ENCODE data around the gene VPS13C. TPM values are rescaled to one million over a fixed set of nuclear protein-coding genes. Genes with fewer than 3 reads are reported as not detected.

The VPS13C gene
- total and polyA plus RNA-seq, 8 donors = 5.4 to 207 (median 89.4) TPM

DNA sequence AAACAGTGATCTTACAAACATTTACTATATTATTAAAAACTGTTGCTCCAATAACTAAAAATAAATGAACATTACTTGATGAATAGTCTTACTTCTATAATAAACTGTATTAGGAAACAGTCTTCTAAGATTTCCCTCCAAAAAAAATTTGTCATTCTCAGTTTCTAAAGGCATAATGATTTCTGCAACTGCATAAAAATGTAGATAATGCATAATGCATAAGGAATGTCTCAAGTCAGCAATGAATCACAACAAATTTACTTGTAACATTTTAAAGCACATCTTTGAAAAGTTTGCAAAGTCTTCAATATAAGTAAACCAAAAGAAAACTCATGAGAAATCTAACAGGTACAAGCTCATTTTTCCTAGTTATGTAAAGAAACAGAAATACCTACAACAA lies 113.5 kb downstream of the VPS13C start:
- DNase-seq = no peak
- intact Hi-C loops (cut with DNase I; ENCODE audit: low total_unique reads) = no loop called here
- Histone ChIP-seq H3K9me3 (no peaks in the 10 kb centered on the region), H3K4me1 (no peaks in the 10 kb centered on the region), H3K4me3 (no peak overlapping the region), H3K27me3 (no peaks in the 10 kb centered on the region), H3K36me3 (peaks cover 14 to 91% (median 80%) of the 10 kb centered on the region in 4 donors), H3K27ac (no peak overlapping the region)
- TF ChIP-seq, protein P1, sequence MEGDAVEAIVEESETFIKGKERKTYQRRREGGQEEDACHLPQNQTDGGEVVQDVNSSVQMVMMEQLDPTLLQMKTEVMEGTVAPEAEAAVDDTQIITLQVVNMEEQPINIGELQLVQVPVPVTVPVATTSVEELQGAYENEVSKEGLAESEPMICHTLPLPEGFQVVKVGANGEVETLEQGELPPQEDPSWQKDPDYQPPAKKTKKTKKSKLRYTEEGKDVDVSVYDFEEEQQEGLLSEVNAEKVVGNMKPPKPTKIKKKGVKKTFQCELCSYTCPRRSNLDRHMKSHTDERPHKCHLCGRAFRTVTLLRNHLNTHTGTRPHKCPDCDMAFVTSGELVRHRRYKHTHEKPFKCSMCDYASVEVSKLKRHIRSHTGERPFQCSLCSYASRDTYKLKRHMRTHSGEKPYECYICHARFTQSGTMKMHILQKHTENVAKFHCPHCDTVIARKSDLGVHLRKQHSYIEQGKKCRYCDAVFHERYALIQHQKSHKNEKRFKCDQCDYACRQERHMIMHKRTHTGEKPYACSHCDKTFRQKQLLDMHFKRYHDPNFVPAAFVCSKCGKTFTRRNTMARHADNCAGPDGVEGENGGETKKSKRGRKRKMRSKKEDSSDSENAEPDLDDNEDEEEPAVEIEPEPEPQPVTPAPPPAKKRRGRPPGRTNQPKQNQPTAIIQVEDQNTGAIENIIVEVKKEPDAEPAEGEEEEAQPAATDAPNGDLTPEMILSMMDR (IDR thresholded peaks at IDR 0.05) = no peak
- no peak for TF ChIP-seq POLR2A (IDR thresholded peaks at IDR 0.05)

DNA sequence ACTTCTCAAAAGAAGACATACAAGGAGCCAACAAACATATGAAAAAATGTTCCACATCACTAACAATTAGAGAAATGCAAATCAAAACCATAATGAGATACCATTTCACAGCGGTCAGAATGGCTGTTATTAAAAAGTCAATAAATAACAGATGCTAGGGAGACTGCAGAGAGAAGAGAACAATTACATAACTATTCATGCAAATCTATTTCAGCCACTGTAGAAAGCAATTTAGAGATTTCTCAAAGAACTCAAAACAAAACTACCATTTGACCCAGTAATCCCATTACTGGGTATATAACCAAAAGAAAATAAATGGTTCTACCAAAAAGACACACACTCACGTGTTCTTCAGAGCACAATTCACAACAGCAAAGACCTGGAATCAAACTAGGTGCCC lies 116.3 kb downstream of the VPS13C start:
- Histone ChIP-seq H3K4me1 (no peaks in the 10 kb centered on the region), H3K27me3 (no peaks in the 10 kb centered on the region), H3K4me3 (no peak overlapping the region), H3K9me3 (no peaks in the 10 kb centered on the region), H3K27ac (no peak overlapping the region), H3K36me3 (peaks cover 23 to 93% (median 83%) of the 10 kb centered on the region in 4 donors)
- intact Hi-C loops (cut with DNase I; ENCODE audit: low total_unique reads) = no loop called here
- TF ChIP-seq EP300 (IDR thresholded peaks at IDR 0.05) = no peak
- TF ChIP-seq, protein P1 (IDR thresholded peaks at IDR 0.05) = no peak
- TF ChIP-seq POLR2AphosphoS5 (IDR thresholded peaks at IDR 0.05) = no peak
- TF ChIP-seq POLR2A (IDR thresholded peaks at IDR 0.05) = no peak
- 95 to 100% (median 98%) methylated on average over 2 of the region's 2 CpGs for WGBS, 5 donors
- DNase-seq = no peak

- Histone ChIP-seq H3K4me3 (no peak overlapping the region), H3K27ac (no peak overlapping the region), H3K9me3 (no peaks in the 10 kb centered on the region), H3K27me3 (no peaks in the 10 kb centered on the region), H3K36me3 (peaks cover 9 to 86% (median 64%) of the 10 kb centered on the region in 4 donors), H3K4me1 (no peaks in the 10 kb centered on the region)
- intact Hi-C loops (cut with DNase I; ENCODE audit: low total_unique reads) = no loop called here
- TF ChIP-seq, protein P1 (IDR thresholded peaks at IDR 0.05) = no peak
- no peak for TF ChIP-seq POLR2A (IDR thresholded peaks at IDR 0.05)
- no peak for TF ChIP-seq POLR2AphosphoS5 (IDR thresholded peaks at IDR 0.05)
- TF ChIP-seq EP300 (IDR thresholded peaks at IDR 0.05) = no peak
- no peak for DNase-seq
- 49 to 83% (median 65%) methylated on average over 1 of the region's 1 CpG for WGBS, 5 donors
Measured at GRCh38 chr15:61938249-61938648, 122.0 kb downstream of the VPS13C start.

GRCh38 chr15:61936528-61937195 lies 123.6 kb downstream of the VPS13C start:
- Histone ChIP-seq H3K27ac (no peak overlapping the region), H3K36me3 (peaks cover 9 to 91% (median 63%) of the 10 kb centered on the region in 4 donors), H3K4me1 (no peaks in the 10 kb centered on the region), H3K27me3 (no peaks in the 10 kb centered on the region), H3K4me3 (no peak overlapping the region), H3K9me3 (no peaks in the 10 kb centered on the region)
- TF ChIP-seq POLR2A (IDR thresholded peaks at IDR 0.05) (no peak), POLR2AphosphoS5 (IDR thresholded peaks at IDR 0.05) (no peak), EP300 (IDR thresholded peaks at IDR 0.05) (no peak)
- TF ChIP-seq, protein P1 (IDR thresholded peaks at IDR 0.05) = no peak
- WGBS, 5 donors = 53 to 73% (median 63%) methylated on average over 4 of the region's 4 CpGs
- DNase-seq = no peak
- intact Hi-C loops (cut with DNase I; ENCODE audit: low total_unique reads) = no loop called here

Measured in stomach (tissue), 9 donors.